GM18858 (cell line): ENCODE results near the gene SLC4A1AP.

Source experiments
- ATAC-seq: cut with Tn5 transposase; IDR thresholded peaks from one replicate; pipeline ENCODE4 v1.9.1; 2021; ENCODE audit not compliant: unreplicated experiment

The SLC4A1AP gene

GRCh38 chr2:27716301-27717069 is 52.8 kb downstream of the SLC4A1AP start:
- no peak for ATAC-seq

- no peak for ATAC-seq
Measured at GRCh38 chr2:27717070-27717795, 53.5 kb downstream of the SLC4A1AP start.

GRCh38 chr2:27720004-27720551 is 56.4 kb downstream of the SLC4A1AP start:
- ATAC-seq, result no peak

GRCh38 chr2:27721335-27721734 is 57.6 kb downstream of the SLC4A1AP start:
- ATAC-seq, result no peak

GRCh38 chr2:27721884-27722485 is 58.3 kb downstream of the SLC4A1AP start:
- no peak for ATAC-seq

GRCh38 chr2:27723372-27724144 is 59.9 kb downstream of the SLC4A1AP start:
- no peak for ATAC-seq

GRCh38 chr2:27724191-27724590 is 60.5 kb downstream of the SLC4A1AP start:
- ATAC-seq, result no peak

GRCh38 chr2:27724905-27725701 is 61.4 kb downstream of the SLC4A1AP start:
- no peak for ATAC-seq

GRCh38 chr2:27727257-27727656 is 63.6 kb downstream of the SLC4A1AP start:
- no peak for ATAC-seq

GRCh38 chr2:27728081-27728858 is 64.6 kb downstream of the SLC4A1AP start:
- ATAC-seq, result no peak

- no peak for ATAC-seq
Measured at GRCh38 chr2:27729198-27729597, 65.5 kb downstream of the SLC4A1AP start.

GRCh38 chr2:27729614-27730013 is 65.9 kb downstream of the SLC4A1AP start:
- no peak for ATAC-seq

- no peak for ATAC-seq
Measured at GRCh38 chr2:27730261-27730662, 66.6 kb downstream of the SLC4A1AP start.

GRCh38 chr2:27730980-27731691 is 67.4 kb downstream of the SLC4A1AP start:
- no peak for ATAC-seq

- no peak for ATAC-seq
Measured at GRCh38 chr2:27734305-27734704, 70.6 kb downstream of the SLC4A1AP start.

- ATAC-seq, result no peak
Measured at GRCh38 chr2:27735263-27735904, 71.7 kb downstream of the SLC4A1AP start.

- ATAC-seq, result no peak
Measured at GRCh38 chr2:27736031-27736889, 72.6 kb downstream of the SLC4A1AP start.
